ENCODE measurements around the gene HABP2. TPM values are rescaled to one million over a fixed set of nuclear protein-coding genes. Genes with fewer than 3 reads are reported as not detected.

HABP2 gene
- total RNA-seq, 1 experiment from 2014 or later, result not detected

DNA sequence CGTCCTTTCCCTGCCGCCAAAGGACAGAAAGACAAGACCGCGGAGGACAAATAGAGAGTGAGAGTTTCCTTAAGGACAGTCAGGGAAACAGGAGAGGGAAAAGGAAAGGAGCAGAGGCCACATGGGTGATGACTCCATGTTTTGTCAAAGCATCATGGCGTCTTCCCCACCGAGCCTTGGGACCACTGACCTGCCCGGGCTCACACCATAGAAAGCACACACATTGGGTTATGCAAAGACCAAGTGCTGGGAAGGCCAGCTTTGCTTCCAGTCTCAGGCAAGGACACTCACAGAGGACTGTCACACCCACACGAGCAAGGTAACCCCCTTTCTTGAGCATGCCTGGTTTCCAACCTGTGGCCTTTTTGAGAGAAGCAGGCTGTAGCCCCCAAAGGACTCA is 23.3 kb upstream of the HABP2 start:
- Histone ChIP-seq H4K20me1 (ENCODE audit: control insufficient read depth, insufficient read depth, insufficient read length) (no peaks in the 10 kb centered on the region), H3K4ac (ENCODE audit: low read depth, low read length) (no peak overlapping the region), H2BK15ac (ENCODE audit: low read depth, low read length) (no peak overlapping the region), H3K4me2 (ENCODE audit: insufficient read depth, insufficient read length, low read length) (no peak overlapping the region), H2BK120ac (ENCODE audit: low read depth, low read length, poor library complexity, severe bottlenecking) (no peak overlapping the region), H3K79me2 (ENCODE audit: insufficient read depth, low read length) (no peaks in the 10 kb centered on the region), H3K9ac (ENCODE audit: extremely low read depth, insufficient read length, low read length) (no peak overlapping the region), H3K14ac (ENCODE audit: insufficient read depth, low read length) (no peak overlapping the region), H2BK20ac (ENCODE audit: low read depth, low read length, poor library complexity, severe bottlenecking) (no peak overlapping the region), H2AFZ (ENCODE audit: low read length) (no peak overlapping the region), H3K79me1 (ENCODE audit: insufficient read depth, low read depth, low read length, poor library complexity, severe bottlenecking) (no peaks in the 10 kb centered on the region), H2BK5ac (ENCODE audit: insufficient read length, low read length) (no peak overlapping the region), H3K4me1 (ENCODE audit: insufficient read depth, low read length) (no peaks in the 10 kb centered on the region), H2BK12ac (ENCODE audit: insufficient read length, low read depth, low read length) (no peak overlapping the region), H3K27ac (ENCODE audit: insufficient read length, low read depth, low read length) (no peak overlapping the region), H3T11ph (ENCODE audit: low read length) (no peak overlapping the region), H3K23me2 (ENCODE audit: insufficient read length, low read depth, low read length, poor library complexity, severe bottlenecking) (no peaks in the 10 kb centered on the region), H3K23ac (ENCODE audit: insufficient read length, low read depth, low read length) (no peak overlapping the region), H2AK5ac (ENCODE audit: insufficient read length, low read length) (no peak overlapping the region), H4K8ac (replicated peaks; ENCODE audit: insufficient read length, low read depth, low read length) (no peak overlapping the region), H4K91ac (ENCODE audit: insufficient read length, low read depth, low read length) (no peak overlapping the region), H3K27me3 (ENCODE audit: insufficient read depth, low read length) (no peaks in the 10 kb centered on the region), H3K9me3 (ENCODE audit: control insufficient read depth, low read depth, low read length) (no peaks in the 10 kb centered on the region), H3K56ac (ENCODE audit: insufficient read length, low read depth, low read length) (no peak overlapping the region), H4K5ac (ENCODE audit: insufficient read length, low read depth, low read length) (no peak overlapping the region), H3K18ac (ENCODE audit: insufficient read length, low read depth, low read length) (no peak overlapping the region)
- H3K27ac Mint-ChIP-seq, result no peak overlapping the region
- peaks cover 0 to 8% of the 10 kb centered on the region in 2 experiments; a peak in 2 of 4 replicates for H3K4me1 Mint-ChIP-seq
- no CpG with 5 or more reads among the region's 8 CpGs for WGBS (ENCODE audit: extremely low coverage, insufficient read length, low lambda C conversion rate)
- peaks cover 94% of the 10 kb centered on the region for H3K27me3 Mint-ChIP-seq (ENCODE audit: low read depth)
- no peaks in the 10 kb centered on the region for H3K9me3 Mint-ChIP-seq
- DNase-seq, result no peak
- H3K36me3 Mint-ChIP-seq (ENCODE audit: insufficient read depth in 1 of 3, low read depth in 3 of 3), result no peaks in the 10 kb centered on the region
- TF ChIP-seq, protein P1, sequence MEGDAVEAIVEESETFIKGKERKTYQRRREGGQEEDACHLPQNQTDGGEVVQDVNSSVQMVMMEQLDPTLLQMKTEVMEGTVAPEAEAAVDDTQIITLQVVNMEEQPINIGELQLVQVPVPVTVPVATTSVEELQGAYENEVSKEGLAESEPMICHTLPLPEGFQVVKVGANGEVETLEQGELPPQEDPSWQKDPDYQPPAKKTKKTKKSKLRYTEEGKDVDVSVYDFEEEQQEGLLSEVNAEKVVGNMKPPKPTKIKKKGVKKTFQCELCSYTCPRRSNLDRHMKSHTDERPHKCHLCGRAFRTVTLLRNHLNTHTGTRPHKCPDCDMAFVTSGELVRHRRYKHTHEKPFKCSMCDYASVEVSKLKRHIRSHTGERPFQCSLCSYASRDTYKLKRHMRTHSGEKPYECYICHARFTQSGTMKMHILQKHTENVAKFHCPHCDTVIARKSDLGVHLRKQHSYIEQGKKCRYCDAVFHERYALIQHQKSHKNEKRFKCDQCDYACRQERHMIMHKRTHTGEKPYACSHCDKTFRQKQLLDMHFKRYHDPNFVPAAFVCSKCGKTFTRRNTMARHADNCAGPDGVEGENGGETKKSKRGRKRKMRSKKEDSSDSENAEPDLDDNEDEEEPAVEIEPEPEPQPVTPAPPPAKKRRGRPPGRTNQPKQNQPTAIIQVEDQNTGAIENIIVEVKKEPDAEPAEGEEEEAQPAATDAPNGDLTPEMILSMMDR (conservative IDR thresholded peaks at IDR 0.05), result no peak
- H3K4me3 Mint-ChIP-seq, result no peak overlapping the region
